Stimulated activated CD8-positive, alpha-beta memory T cell treated with anti-CD3 and anti-CD28 coated beads, Interleukin-4, amount 100 ng/mL, for 1 hour (primary cell): ENCODE measurements around the gene ING5.
"Not testable (repeated sequence)": the region's sequence is repeated elsewhere in the genome, so short reads cannot be mapped to it uniquely, and the experiment has no call there.

ENCODE experiments used
- DNase-seq, 2 donors: peaks; one replicate each; pipeline ENCODE4 v3.0.0-alpha.2; 2020; ENCODE audit warnings: low read depth in 2 of 2, low spot score in 1 of 2

Gene ING5

GRCh38 chr2:241701399-241702154 lies at the start of gene ING5:
TSS of gene ING5 (plus strand) at chr2:241702039. CDS start at chr2:241702066, 27 bp downstream.
- peak; percentile 89 to 95 for DNase-seq

- DNase-seq, result no peak
Observed at GRCh38 chr2:241652142-241652541, 49.7 kb upstream of the ING5 start.

- DNase-seq, result no peak
Observed at GRCh38 chr2:241652722-241653121, 49.1 kb upstream of the ING5 start.

GRCh38 chr2:241653210-241653750 lies 48.6 kb upstream of the ING5 start:
- no peak for DNase-seq

GRCh38 chr2:241654551-241654950 lies 47.3 kb upstream of the ING5 start:
- DNase-seq, result no peak

GRCh38 chr2:241655516-241656189 lies 46.2 kb upstream of the ING5 start:
- DNase-seq, result no peak

GRCh38 chr2:241656190-241656741 lies 45.6 kb upstream of the ING5 start:
- DNase-seq, result no peak

GRCh38 chr2:241657786-241658254 lies 44.0 kb upstream of the ING5 start:
- no peak for DNase-seq

GRCh38 chr2:241658296-241658695 lies 43.5 kb upstream of the ING5 start:
- DNase-seq, result no peak

- DNase-seq, result no peak
Observed at GRCh38 chr2:241659150-241659739, 42.6 kb upstream of the ING5 start.

- DNase-seq, result no peak
Observed at GRCh38 chr2:241660593-241661213, 41.1 kb upstream of the ING5 start.

- not testable (repeated sequence) for DNase-seq
Observed at GRCh38 chr2:241662731-241663130, 39.1 kb upstream of the ING5 start.

- no peak for DNase-seq
Observed at GRCh38 chr2:241665731-241666440, 36.0 kb upstream of the ING5 start.

- DNase-seq, result no peak
Observed at GRCh38 chr2:241666627-241667400, 35.0 kb upstream of the ING5 start.

GRCh38 chr2:241668354-241668753 lies 33.5 kb upstream of the ING5 start:
- no peak for DNase-seq

GRCh38 chr2:241668839-241669238 lies 33.0 kb upstream of the ING5 start:
- DNase-seq, result no peak

- no peak for DNase-seq
Observed at GRCh38 chr2:241670333-241671110, 31.3 kb upstream of the ING5 start.

GRCh38 chr2:241671457-241672240 lies 30.2 kb upstream of the ING5 start:
- DNase-seq, result no peak
